ENCODE measurements around the gene TCHP. TPM values are rescaled to one million over a fixed set of nuclear protein-coding genes. Genes with fewer than 3 reads are reported as not detected.

TCHP gene
- total RNA-seq, 4 donors from 2014 or later, result 11.4 to 39.6 (median 21.1) TPM

- no peak for DNase-seq (ENCODE audit: low spot score in 2 of 2)
- no peak for TF ChIP-seq CTCF (IDR thresholded peaks at IDR 0.05)
- no peak for TF ChIP-seq EP300 (IDR thresholded peaks at IDR 0.05)
- TF ChIP-seq POLR2A (IDR thresholded peaks at IDR 0.05), result no peak
- Histone ChIP-seq H3K4me1 (peaks cover 3 to 67% (median 29%) of the 10 kb centered on the region in 4 donors), H3K4me3 (no peak overlapping the region), H3K27ac (peak overlapping the region; percentile 37 to 85 (median 54)), H3K27me3 (no peaks in the 10 kb centered on the region), H3K9me3 (no peaks in the 10 kb centered on the region), H3K36me3 (peaks cover 0 to 33% (median 8%) of the 10 kb centered on the region in 3 donors)
- 78 to 92% methylated on average over 9 of the region's 9 CpGs for WGBS, 2 donors
These were observed 46.8 kb downstream of the TCHP start for GRCh38 chr12:109946913-109947312.

GRCh38 chr12:109947521-109947920, 47.4 kb downstream of the TCHP start:
- H3K27ac ChIP-seq, result peak overlapping the region; percentile 37 to 85 (median 54)
- H3K4me1 ChIP-seq, result peaks cover 3 to 67% (median 29%) of the 10 kb centered on the region in 4 donors
- no peaks in the 10 kb centered on the region for H3K27me3 ChIP-seq
- peaks cover 0 to 39% (median 8%) of the 10 kb centered on the region in 3 donors for H3K36me3 ChIP-seq
- no peak overlapping the region for H3K4me3 ChIP-seq
- WGBS, 2 donors, result 16 to 17% methylated on average over 3 of the region's 3 CpGs
- H3K9me3 ChIP-seq, result no peaks in the 10 kb centered on the region
- TF ChIP-seq EP300 (IDR thresholded peaks at IDR 0.05) (no peak), CTCF (IDR thresholded peaks at IDR 0.05) (no peak), POLR2A (IDR thresholded peaks at IDR 0.05) (no peak)
- no peak for DNase-seq (ENCODE audit: low spot score in 2 of 2)

GRCh38 chr12:109948368-109948767, 48.3 kb downstream of the TCHP start:
- H3K36me3 ChIP-seq, result peaks cover 3 to 48% (median 17%) of the 10 kb centered on the region in 3 donors
- WGBS, 2 donors, result 67 to 75% methylated on average over 4 of the region's 4 CpGs
- H3K27me3 ChIP-seq, result no peaks in the 10 kb centered on the region
- no peak for DNase-seq (ENCODE audit: low spot score in 2 of 2)
- no peaks in the 10 kb centered on the region for H3K9me3 ChIP-seq
- H3K4me3 ChIP-seq, result no peak overlapping the region
- H3K4me1 ChIP-seq, result peaks cover 3 to 67% (median 29%) of the 10 kb centered on the region in 4 donors
- TF ChIP-seq POLR2A (IDR thresholded peaks at IDR 0.05) (no peak), CTCF (IDR thresholded peaks at IDR 0.05) (no peak), EP300 (IDR thresholded peaks at IDR 0.05) (no peak)
- H3K27ac ChIP-seq, result peak overlapping the region in 3 of 4 donors; percentile 44 to 85 (median 63)

- peaks cover 3 to 55% (median 22%) of the 10 kb centered on the region in 3 donors for H3K36me3 ChIP-seq
- no peak for DNase-seq (ENCODE audit: low spot score in 2 of 2)
- peaks cover 3 to 60% (median 29%) of the 10 kb centered on the region in 4 donors for H3K4me1 ChIP-seq
- no peak overlapping the region for H3K4me3 ChIP-seq
- peak overlapping the region in 3 of 4 donors; percentile 23 to 85 (median 63) for H3K27ac ChIP-seq
- 14 to 19% methylated on average over 1 of the region's 1 CpG for WGBS, 2 donors
- TF ChIP-seq POLR2A (IDR thresholded peaks at IDR 0.05), result no peak
- TF ChIP-seq CTCF (IDR thresholded peaks at IDR 0.05), result no peak
- TF ChIP-seq EP300 (IDR thresholded peaks at IDR 0.05), result no peak
- no peaks in the 10 kb centered on the region for H3K27me3 ChIP-seq
- H3K9me3 ChIP-seq, result no peaks in the 10 kb centered on the region
These were observed 49.0 kb downstream of the TCHP start for GRCh38 chr12:109949089-109949488.

- Histone ChIP-seq H3K4me3 (no peak overlapping the region), H3K27ac (peak overlapping the region in 2 of 4 donors; percentile 63 to 85), H3K9me3 (no peaks in the 10 kb centered on the region), H3K4me1 (peaks cover 3 to 45% (median 22%) of the 10 kb centered on the region in 4 donors), H3K27me3 (no peaks in the 10 kb centered on the region), H3K36me3 (peaks cover 3 to 61% (median 22%) of the 10 kb centered on the region in 3 donors)
- no peak for DNase-seq (ENCODE audit: low spot score in 2 of 2)
- no peak for TF ChIP-seq CTCF (IDR thresholded peaks at IDR 0.05)
- TF ChIP-seq EP300 (IDR thresholded peaks at IDR 0.05), result no peak
- TF ChIP-seq POLR2A (IDR thresholded peaks at IDR 0.05), result no peak
These were observed 50.6 kb downstream of the TCHP start for GRCh38 chr12:109950625-109951024.
